Vagina (tissue), 2 donors: ENCODE results near the gene CLDN16.

Experiments used
- POLR2A ChIP-seq, 2 donors: fragments of 450-650 bp; IDR thresholded peaks; one replicate each; pipeline ENCODE4 v1.6.1; 2017; ENCODE audit warnings: antibody characterized with exemption in 2 of 2, mild to moderate bottlenecking in 2 of 2, moderate library complexity in 2 of 2
- POLR2AphosphoS5 ChIP-seq, 2 donors: sonication (generic); formaldehyde crosslinking; IDR thresholded peaks; one replicate each; pipeline ENCODE4 v1.9.0; 2017; ENCODE audit warnings: antibody characterized with exemption in 2 of 2, mild to moderate bottlenecking in 2 of 2, low read depth in 1 of 2; ENCODE audit not compliant: insufficient read depth in 1 of 2
- TF ChIP-seq, protein P1 (sequence below), 3 experiments: fragments of 450-650 bp in 2 of 3; fragments of 200-600 bp in 1 of 3; sonication (generic) in 1 of 3; IDR thresholded peaks; one replicate each; pipeline ENCODE4 v1.5.1; 2017 to 2019; ENCODE audit warnings: antibody characterized with exemption in 3 of 3, mild to moderate bottlenecking in 2 of 3, moderate library complexity in 2 of 3

DNA sequence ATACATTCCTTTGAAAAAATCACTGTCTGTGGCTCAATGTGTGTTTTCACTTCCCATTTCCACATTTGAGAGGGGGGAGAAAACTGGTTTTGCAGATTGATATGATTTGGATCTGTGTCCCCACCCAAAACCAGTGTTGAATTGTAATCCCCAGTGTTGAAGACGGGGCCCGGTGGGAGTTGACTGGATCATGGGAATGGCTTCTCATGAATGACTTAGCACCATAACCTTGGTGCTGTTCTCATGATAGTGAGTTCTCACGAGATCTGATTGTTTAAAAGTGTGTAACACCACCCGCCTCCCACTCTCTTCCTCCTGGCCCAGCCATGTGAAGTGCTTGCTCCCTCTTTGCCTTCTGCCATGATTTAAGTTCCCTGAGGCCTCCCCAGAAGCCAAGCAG, 45.7 kb downstream of the CLDN16 start:
- TF ChIP-seq, protein P1, sequence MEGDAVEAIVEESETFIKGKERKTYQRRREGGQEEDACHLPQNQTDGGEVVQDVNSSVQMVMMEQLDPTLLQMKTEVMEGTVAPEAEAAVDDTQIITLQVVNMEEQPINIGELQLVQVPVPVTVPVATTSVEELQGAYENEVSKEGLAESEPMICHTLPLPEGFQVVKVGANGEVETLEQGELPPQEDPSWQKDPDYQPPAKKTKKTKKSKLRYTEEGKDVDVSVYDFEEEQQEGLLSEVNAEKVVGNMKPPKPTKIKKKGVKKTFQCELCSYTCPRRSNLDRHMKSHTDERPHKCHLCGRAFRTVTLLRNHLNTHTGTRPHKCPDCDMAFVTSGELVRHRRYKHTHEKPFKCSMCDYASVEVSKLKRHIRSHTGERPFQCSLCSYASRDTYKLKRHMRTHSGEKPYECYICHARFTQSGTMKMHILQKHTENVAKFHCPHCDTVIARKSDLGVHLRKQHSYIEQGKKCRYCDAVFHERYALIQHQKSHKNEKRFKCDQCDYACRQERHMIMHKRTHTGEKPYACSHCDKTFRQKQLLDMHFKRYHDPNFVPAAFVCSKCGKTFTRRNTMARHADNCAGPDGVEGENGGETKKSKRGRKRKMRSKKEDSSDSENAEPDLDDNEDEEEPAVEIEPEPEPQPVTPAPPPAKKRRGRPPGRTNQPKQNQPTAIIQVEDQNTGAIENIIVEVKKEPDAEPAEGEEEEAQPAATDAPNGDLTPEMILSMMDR (IDR thresholded peaks at IDR 0.05): no peak
- TF ChIP-seq POLR2A (IDR thresholded peaks at IDR 0.05): no peak
- no peak for TF ChIP-seq POLR2AphosphoS5 (IDR thresholded peaks at IDR 0.05; ENCODE audit: insufficient read depth in 1 of 2, low read depth in 1 of 2)
